Ecto neural progenitor cell (in vitro differentiated cells): ENCODE data around the gene NR4A1.
"Not testable (repeated sequence)": the region's sequence is repeated elsewhere in the genome, so short reads cannot be mapped to it uniquely, and the experiment has no call there.

Source experiments
- DNase-seq: peaks from one replicate; pipeline ENCODE4 v3.0.0-alpha.2; 2018; ENCODE audit warnings: low spot score

Gene NR4A1

DNA sequence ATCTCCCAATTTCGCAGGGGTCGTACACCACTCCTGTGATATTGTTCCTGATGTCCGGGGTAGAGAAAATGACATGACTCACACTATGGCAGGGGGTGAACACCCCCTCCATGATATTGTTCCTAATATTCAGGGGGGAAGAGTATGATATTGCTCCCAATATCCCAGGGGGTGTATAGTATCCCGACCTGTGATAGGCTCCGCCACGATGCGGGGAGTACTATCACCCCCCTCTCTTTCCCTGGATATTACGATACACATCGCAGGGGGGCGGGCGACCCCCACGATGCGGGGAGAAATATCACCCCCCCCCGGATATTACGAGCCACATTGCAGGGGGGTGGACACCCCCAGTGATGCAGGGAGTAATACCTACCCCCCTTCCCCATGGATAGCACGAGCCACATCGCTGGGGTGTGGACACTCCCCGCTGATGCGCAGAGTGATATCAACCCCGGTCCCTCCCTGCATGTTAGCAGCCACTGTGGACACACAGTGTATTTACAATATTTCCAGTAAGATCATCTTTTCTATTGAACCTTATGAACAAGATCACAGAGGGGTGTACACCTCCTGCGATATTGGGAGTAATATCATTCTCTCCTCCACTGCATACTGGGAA is 45.9 kb downstream of the NR4A1 start:
- no peak for DNase-seq

DNA sequence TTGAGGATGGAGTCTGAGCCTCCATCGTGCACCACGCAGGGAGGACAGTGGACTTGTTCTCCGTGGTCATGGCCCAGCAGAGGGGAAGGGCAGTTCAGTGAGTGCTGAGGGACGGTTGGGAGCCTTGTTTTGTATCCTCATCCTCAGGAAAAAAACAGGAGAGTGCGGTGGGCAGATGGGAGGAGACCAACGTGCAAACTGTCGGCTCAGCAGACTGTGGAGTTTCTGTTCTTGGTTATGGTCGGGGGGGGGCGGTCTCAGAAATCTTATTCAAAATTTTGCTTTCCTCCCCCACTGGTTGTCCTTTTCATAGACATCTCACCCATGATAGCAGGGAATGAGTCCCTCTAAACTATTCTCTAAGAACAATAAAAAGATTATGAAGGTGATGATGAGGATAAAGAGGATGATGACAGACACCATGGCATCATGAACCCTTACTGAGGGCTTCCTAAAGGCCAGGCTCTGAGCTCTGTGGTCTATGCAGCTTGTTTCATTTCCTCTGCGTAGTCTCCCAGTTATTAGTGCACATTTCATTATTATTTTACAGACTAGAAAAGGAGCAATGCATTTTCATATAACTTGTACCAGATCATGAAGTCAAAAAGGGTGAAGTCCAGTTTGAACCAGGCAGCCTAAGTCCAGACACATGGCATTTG is 53.3 kb downstream of the NR4A1 start:
- DNase-seq, result not testable (repeated sequence)
